Measurements from ENCODE around the gene PRKN.

PRKN gene

GRCh38 chr6:162481320-162481719, 246.2 kb downstream of the PRKN start:
- TF ChIP-seq CTCF (IDR thresholded peaks at IDR 0.05; ENCODE audit: low read depth, low read length) = no peak
- no peak overlapping the region for H3K4me3 ChIP-seq (ENCODE audit: low read depth, low read length)

- no peak for TF ChIP-seq CTCF (IDR thresholded peaks at IDR 0.05; ENCODE audit: low read depth, low read length)
- no peak overlapping the region for H3K4me3 ChIP-seq (ENCODE audit: low read depth, low read length)
Observed at GRCh38 chr6:162478192-162478671, 249.3 kb downstream of the PRKN start.

- TF ChIP-seq CTCF (IDR thresholded peaks at IDR 0.05; ENCODE audit: low read depth, low read length) = no peak
- no peak overlapping the region for H3K4me3 ChIP-seq (ENCODE audit: low read depth, low read length)
Observed at GRCh38 chr6:162474722-162475121, 252.8 kb downstream of the PRKN start.

GRCh38 chr6:162471842-162472241, 255.7 kb downstream of the PRKN start:
- no peak overlapping the region for H3K4me3 ChIP-seq (ENCODE audit: low read depth, low read length)
- TF ChIP-seq CTCF (IDR thresholded peaks at IDR 0.05; ENCODE audit: low read depth, low read length) = no peak

- TF ChIP-seq CTCF (IDR thresholded peaks at IDR 0.05; ENCODE audit: low read depth, low read length) = no peak
Observed at GRCh38 chr6:162468326-162468725, 259.2 kb downstream of the PRKN start.

GRCh38 chr6:162467679-162468078, 259.9 kb downstream of the PRKN start:
- no peak overlapping the region for H3K4me3 ChIP-seq (ENCODE audit: low read depth, low read length)
- no peak for TF ChIP-seq CTCF (IDR thresholded peaks at IDR 0.05; ENCODE audit: low read depth, low read length)

More at GRCh38 chr6:162468326-162468725, 259.2 kb downstream of the PRKN start:
- no peak overlapping the region for H3K4me3 ChIP-seq (ENCODE audit: low read depth, low read length)

GRCh38 chr6:162463576-162463975, 264.0 kb downstream of the PRKN start:
- no peak overlapping the region for H3K4me3 ChIP-seq (ENCODE audit: low read depth, low read length)
- no peak for TF ChIP-seq CTCF (IDR thresholded peaks at IDR 0.05; ENCODE audit: low read depth, low read length)

Data from WI38 (cell line).